ENCODE results near the gene TIGD4.

Gene TIGD4

GRCh38 chr4:152806501-152807125 lies 27.1 kb upstream of the TIGD4 start:
- Histone ChIP-seq H3K27me3 (no peaks in the 10 kb centered on the region), H3K4me1 (peaks cover 5% of the 10 kb centered on the region; the same call in 1 of the 2 replicates), H3K9me3 (no peaks in the 10 kb centered on the region), H3K36me3 (no peaks in the 10 kb centered on the region), H3K4me3 (ENCODE audit: low read depth, low read length) (no peak overlapping the region)
- no peak for DNase-seq
- TF ChIP-seq, protein P1, sequence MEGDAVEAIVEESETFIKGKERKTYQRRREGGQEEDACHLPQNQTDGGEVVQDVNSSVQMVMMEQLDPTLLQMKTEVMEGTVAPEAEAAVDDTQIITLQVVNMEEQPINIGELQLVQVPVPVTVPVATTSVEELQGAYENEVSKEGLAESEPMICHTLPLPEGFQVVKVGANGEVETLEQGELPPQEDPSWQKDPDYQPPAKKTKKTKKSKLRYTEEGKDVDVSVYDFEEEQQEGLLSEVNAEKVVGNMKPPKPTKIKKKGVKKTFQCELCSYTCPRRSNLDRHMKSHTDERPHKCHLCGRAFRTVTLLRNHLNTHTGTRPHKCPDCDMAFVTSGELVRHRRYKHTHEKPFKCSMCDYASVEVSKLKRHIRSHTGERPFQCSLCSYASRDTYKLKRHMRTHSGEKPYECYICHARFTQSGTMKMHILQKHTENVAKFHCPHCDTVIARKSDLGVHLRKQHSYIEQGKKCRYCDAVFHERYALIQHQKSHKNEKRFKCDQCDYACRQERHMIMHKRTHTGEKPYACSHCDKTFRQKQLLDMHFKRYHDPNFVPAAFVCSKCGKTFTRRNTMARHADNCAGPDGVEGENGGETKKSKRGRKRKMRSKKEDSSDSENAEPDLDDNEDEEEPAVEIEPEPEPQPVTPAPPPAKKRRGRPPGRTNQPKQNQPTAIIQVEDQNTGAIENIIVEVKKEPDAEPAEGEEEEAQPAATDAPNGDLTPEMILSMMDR (IDR thresholded peaks at IDR 0.05; ENCODE audit: low read depth, low read length): no peak

DNA sequence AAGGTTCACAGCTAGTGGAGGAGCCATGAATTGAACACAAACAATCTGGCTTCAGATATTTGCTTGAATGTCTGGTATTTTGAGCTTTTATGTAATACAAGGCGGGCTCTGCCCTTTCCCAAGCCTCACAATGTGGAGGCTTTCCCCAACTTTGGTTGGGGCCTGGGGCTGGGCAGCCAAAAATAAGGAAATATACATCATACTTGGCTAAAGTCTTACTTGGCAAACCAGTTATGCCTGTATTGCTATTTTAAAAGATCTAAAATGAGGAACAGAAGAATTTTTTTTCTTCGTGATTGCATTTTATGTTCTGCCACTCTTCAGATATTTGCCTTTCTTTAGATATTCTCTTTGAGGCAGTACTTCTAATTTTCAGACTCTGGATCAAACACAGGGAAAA lies 26.3 kb upstream of the TIGD4 start:
- DNase-seq: no peak
- TF ChIP-seq, protein P1 (IDR thresholded peaks at IDR 0.05; ENCODE audit: low read depth, low read length): no peak
- no peaks in the 10 kb centered on the region for H3K27me3 ChIP-seq

GRCh38 chr4:152805071-152805650 lies 25.6 kb upstream of the TIGD4 start:
- DNase-seq: no peak
- TF ChIP-seq, protein P1 (IDR thresholded peaks at IDR 0.05; ENCODE audit: low read depth, low read length): no peak
- Histone ChIP-seq H3K9me3 (no peaks in the 10 kb centered on the region), H3K27me3 (no peaks in the 10 kb centered on the region), H3K4me1 (peaks cover 5% of the 10 kb centered on the region; the same call in 1 of the 2 replicates), H3K36me3 (no peaks in the 10 kb centered on the region), H3K4me3 (ENCODE audit: low read depth, low read length) (no peak overlapping the region)

More for the DNA sequence above, 26.3 kb upstream of the TIGD4 start:
- H3K36me3 ChIP-seq: no peaks in the 10 kb centered on the region
- no peaks in the 10 kb centered on the region for H3K9me3 ChIP-seq
- H3K4me1 ChIP-seq: peaks cover 5% of the 10 kb centered on the region; the same call in 1 of the 2 replicates
- H3K4me3 ChIP-seq (ENCODE audit: low read depth, low read length): no peak overlapping the region

DNA sequence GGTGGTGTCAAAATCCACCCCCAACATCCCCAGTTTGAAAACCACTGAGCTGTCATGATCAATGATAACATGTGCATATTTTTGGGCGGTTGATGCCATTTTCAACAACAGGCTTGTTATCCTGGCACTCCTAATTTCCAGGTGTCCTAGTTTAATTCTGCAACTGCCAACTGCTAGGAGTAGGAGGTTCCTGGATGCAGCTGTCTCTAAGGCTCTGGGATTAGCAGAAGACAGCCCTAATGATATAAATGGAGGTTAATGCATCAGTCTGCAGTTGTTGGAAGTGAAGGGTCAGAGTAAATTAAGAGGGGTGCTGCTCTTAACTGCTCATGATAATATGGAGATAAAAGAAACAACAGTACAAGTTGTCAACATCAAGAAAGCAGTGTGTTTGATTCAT lies 24.0 kb upstream of the TIGD4 start:
- Histone ChIP-seq H3K27me3 (no peaks in the 10 kb centered on the region), H3K36me3 (no peaks in the 10 kb centered on the region), H3K4me1 (peaks cover 5% of the 10 kb centered on the region; the same call in 1 of the 2 replicates), H3K9me3 (no peaks in the 10 kb centered on the region), H3K4me3 (ENCODE audit: low read depth, low read length) (no peak overlapping the region)
- TF ChIP-seq, protein P1 (IDR thresholded peaks at IDR 0.05; ENCODE audit: low read depth, low read length): no peak
- peak; percentile 13 for DNase-seq

- H3K9me3 ChIP-seq: no peaks in the 10 kb centered on the region
- H3K4me3 ChIP-seq (ENCODE audit: low read depth, low read length): no peak overlapping the region
- H3K4me1 ChIP-seq: no peaks in the 10 kb centered on the region
- H3K36me3 ChIP-seq: no peaks in the 10 kb centered on the region
- H3K27me3 ChIP-seq: no peaks in the 10 kb centered on the region
- DNase-seq: no peak
- TF ChIP-seq, protein P1 (IDR thresholded peaks at IDR 0.05; ENCODE audit: low read depth, low read length): no peak
These were observed 16.4 kb upstream of the TIGD4 start for GRCh38 chr4:152795891-152796290.

- TF ChIP-seq, protein P1 (IDR thresholded peaks at IDR 0.05; ENCODE audit: low read depth, low read length): no peak
- Histone ChIP-seq H3K4me1 (peaks cover 14% of the 10 kb centered on the region), H3K9me3 (no peaks in the 10 kb centered on the region), H3K36me3 (no peaks in the 10 kb centered on the region), H3K4me3 (ENCODE audit: low read depth, low read length) (no peak overlapping the region), H3K27me3 (no peaks in the 10 kb centered on the region)
- DNase-seq: no peak
These were observed 7.1 kb upstream of the TIGD4 start for GRCh38 chr4:152786627-152787026.

Data from BE2C (cell line).